Liver (tissue), 9 donors: ENCODE data around the gene EML6. TPM values are rescaled to one million over a fixed set of nuclear protein-coding genes. Genes with fewer than 3 reads are reported as not detected.

ENCODE experiments used
- DNase-seq: peaks from one replicate; pipeline ENCODE4 v3.0.0-alpha.2; 2017; ENCODE audit warnings: low spot score
- H3K27ac ChIP-seq, 2 donors: one replicate each; pipeline ENCODE4 v1.7.0; 2013; ENCODE audit warnings: inconsistent platforms in 2 of 2, low read length in 2 of 2, control low read depth in 1 of 2, low read depth in 1 of 2, mild to moderate bottlenecking in 1 of 2
- H3K27me3 ChIP-seq, 4 donors: one replicate each; pipeline versions ENCODE4 v1.6.1 to v1.7.0; 2013; ENCODE audit warnings: low read length in 3 of 4, inconsistent platforms in 1 of 4, mild to moderate bottlenecking in 1 of 4, moderate library complexity in 1 of 4; ENCODE audit not compliant: control insufficient read depth in 4 of 4, insufficient read depth in 4 of 4
- H3K36me3 ChIP-seq, 4 donors: one replicate each; pipeline versions ENCODE4 v1.6.1 to v1.7.0; 2013; ENCODE audit warnings: low read length in 3 of 4, mild to moderate bottlenecking in 3 of 4, low read depth in 1 of 4, moderate library complexity in 1 of 4; ENCODE audit not compliant: control insufficient read depth in 4 of 4, insufficient read depth in 3 of 4
- H3K4me1 ChIP-seq, 4 donors: one replicate each; pipeline versions ENCODE4 v1.6.1 to v1.7.0; 2013; ENCODE audit warnings: low read length in 3 of 4, mild to moderate bottlenecking in 3 of 4, moderate library complexity in 1 of 4; ENCODE audit not compliant: control insufficient read depth in 4 of 4, insufficient read depth in 4 of 4
- H3K4me3 ChIP-seq, 3 donors: one replicate each; pipeline versions ENCODE4 v1.6.1 to v1.7.0; 2013; ENCODE audit warnings: low read length in 3 of 3, control low read depth in 1 of 3, low read depth in 1 of 3, mild to moderate bottlenecking in 1 of 3
- H3K9ac ChIP-seq, 2 donors: one replicate each; pipeline ENCODE4 v1.7.0; 2013; ENCODE audit warnings: low read length in 2 of 2, mild to moderate bottlenecking in 2 of 2, moderate library complexity in 2 of 2, control low read depth in 1 of 2, low read depth in 1 of 2
- H3K9me3 ChIP-seq, 4 donors: one replicate each; pipeline versions ENCODE4 v1.6.1 to v1.7.0; 2013; ENCODE audit warnings: low read length in 3 of 4; ENCODE audit not compliant: control insufficient read depth in 4 of 4
- EGR1 ChIP-seq, 2 donors: IDR thresholded peaks; 2 replicates each; pipeline ENCODE4 v1.6.1; 2016 to 2018; ENCODE audit warnings: antibody characterized with exemption in 2 of 2, low read depth in 2 of 2
- FOXA1 ChIP-seq: IDR thresholded peaks from 2 replicates; pipeline ENCODE4 v1.6.1; 2016; ENCODE audit warnings: antibody characterized with exemption
- FOXA2 ChIP-seq: IDR thresholded peaks from 2 replicates; pipeline ENCODE4 v1.6.1; 2016; ENCODE audit warnings: antibody characterized with exemption
- GABPA ChIP-seq, 2 donors: IDR thresholded peaks in 1 of 2; conservative IDR thresholded peaks in 1 of 2; 2 replicates each; pipeline ENCODE4 v1.6.1; 2016; ENCODE audit warnings: antibody characterized with exemption in 2 of 2, mild to moderate bottlenecking in 1 of 2, moderate library complexity in 1 of 2
- HNF4A ChIP-seq, 2 donors: conservative IDR thresholded peaks; 2 replicates each; pipeline ENCODE4 v1.6.1; 2016; ENCODE audit warnings: antibody characterized with exemption in 2 of 2, mild to moderate bottlenecking in 2 of 2
- HNF4G ChIP-seq: IDR thresholded peaks from 2 replicates; pipeline ENCODE4 v1.6.1; 2016; ENCODE audit warnings: antibody characterized with exemption
- JUND ChIP-seq, 2 donors: IDR thresholded peaks; 2 replicates each; pipeline ENCODE4 v1.6.1; 2016; ENCODE audit warnings: antibody characterized with exemption in 2 of 2
- NR2F2 ChIP-seq: IDR thresholded peaks from 2 replicates; pipeline ENCODE4 v1.6.1; 2016; ENCODE audit warnings: antibody characterized with exemption
- RAD21 ChIP-seq, 2 donors: IDR thresholded peaks; 2 replicates each; pipeline ENCODE4 v1.6.1; 2016; ENCODE audit warnings: antibody characterized with exemption in 2 of 2, mild to moderate bottlenecking in 2 of 2
- RXRA ChIP-seq, 2 donors: IDR thresholded peaks; 2 replicates each; pipeline ENCODE4 v1.6.1; 2017 to 2018; ENCODE audit warnings: antibody characterized with exemption in 2 of 2, mild to moderate bottlenecking in 1 of 2
- SP1 ChIP-seq: IDR thresholded peaks from 2 replicates; pipeline ENCODE4 v1.6.1; 2018; ENCODE audit warnings: antibody characterized with exemption, mild to moderate bottlenecking
- TAF1 ChIP-seq: conservative IDR thresholded peaks from 2 replicates; pipeline ENCODE4 v1.6.1; 2016; ENCODE audit warnings: antibody characterized with exemption, mild to moderate bottlenecking
- YY1 ChIP-seq: IDR thresholded peaks from 2 replicates; pipeline ENCODE4 v1.6.1; 2016; ENCODE audit warnings: antibody characterized with exemption, mild to moderate bottlenecking
- WGBS: extraction: QIAGEN DNeasy Blood & Tissue Kit; methylation state at CpG from one replicate; pipeline ENCODE4 v1.1.7; 2013; 5-methylcytosine and 5-hydroxymethylcytosine counted together
- polyA plus RNA-seq, 2 donors: library from polyadenylated mRNA; stranded (reverse) in 1 of 2; unstranded in 1 of 2; fragments of 200-250 nt in 1 of 2; fragments of >200 nt in 1 of 2; fragmentation: Nextera tagmentation in 1 of 2; extraction: Ambion mirVana in 1 of 2; gene quantifications; one replicate each; pipeline versions ENCODE4 v1.2.1 to v1.2.3, GENCODE V29; 2013 to 2015
- total RNA-seq, 2 donors: library from RNA; depleted of rRNA; stranded (reverse); fragments of >200 nt; gene quantifications; one replicate each; pipeline ENCODE4 v1.2.3, GENCODE V29; 2014
- TF ChIP-seq, protein P1 (sequence below): IDR thresholded peaks from 2 replicates; pipeline ENCODE4 v1.6.1; 2016; ENCODE audit warnings: antibody characterized with exemption
- TF ChIP-seq, protein P2 (sequence below): fragments of 150-350 bp; IDR thresholded peaks from 2 replicates; pipeline ENCODE4 v1.5.1; 2017; ENCODE audit warnings: improper control_type of control experiment, low read depth, low read length; ENCODE audit not compliant: missing input control
- TF ChIP-seq, protein P3 (sequence below): IDR thresholded peaks from 2 replicates; pipeline ENCODE4 v1.6.1; 2016; ENCODE audit warnings: antibody characterized with exemption, mild to moderate bottlenecking
- TF ChIP-seq, protein P4 (sequence below): IDR thresholded peaks from 2 replicates; pipeline ENCODE4 v1.6.1; 2016; ENCODE audit warnings: antibody characterized with exemption
- TF ChIP-seq, protein P5 (sequence below): IDR thresholded peaks from 2 replicates; pipeline ENCODE4 v1.6.1; 2016; ENCODE audit warnings: antibody characterized with exemption
- donor health status: healthy.
- donor health status: healthy.
- donor health status: healthy.
- donor health status: healthy.
- donor health status: healthy.

EML6 gene
- total and polyA plus RNA-seq, 4 donors, result 0.33 to 3.0 (median 1.4) TPM

DNA sequence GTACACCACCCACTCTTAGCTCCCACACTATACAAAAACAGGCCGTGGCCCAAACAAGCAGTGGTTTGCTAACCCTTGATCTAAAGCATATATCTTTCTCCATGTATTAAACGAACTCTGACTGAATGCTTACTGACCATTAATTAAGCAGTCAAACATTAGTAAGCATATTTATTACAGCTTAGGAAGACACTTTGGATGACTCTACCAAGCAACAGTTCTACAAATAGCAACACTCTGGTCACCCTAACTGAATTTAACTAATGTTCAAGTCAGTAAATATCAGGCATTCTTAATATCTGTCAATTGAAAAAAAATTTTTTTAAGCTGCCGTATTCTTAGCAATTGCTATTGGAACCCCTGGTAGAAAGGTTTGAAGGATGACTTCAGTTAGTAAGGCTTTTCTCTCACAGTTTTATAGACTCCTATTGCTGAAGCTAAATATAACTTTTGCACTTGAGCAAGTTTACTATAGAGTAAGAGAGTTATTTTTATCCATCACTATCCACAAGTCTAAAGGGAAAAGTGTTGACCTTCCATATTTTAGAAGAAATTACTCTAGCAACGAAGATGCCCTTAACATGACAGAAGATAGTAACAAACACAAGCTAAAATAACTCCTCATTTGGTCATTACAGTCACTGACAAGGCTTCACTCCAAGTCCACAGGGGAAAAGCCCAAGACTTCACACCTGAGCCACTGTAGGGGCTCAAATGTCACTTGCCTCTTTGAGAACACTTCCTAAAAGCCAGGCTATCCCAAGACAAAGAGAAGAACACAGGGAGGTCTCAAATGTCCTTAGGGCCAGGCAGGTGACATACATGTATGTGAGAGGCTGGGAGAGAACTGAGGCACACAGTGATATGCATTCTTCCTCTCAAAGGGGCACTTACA is 252.4 kb downstream of the EML6 start:
- peaks cover 5 to 22% (median 9%) of the 10 kb centered on the region in 4 donors for H3K4me1 ChIP-seq
- H3K9ac ChIP-seq, result no peak overlapping the region
- DNase-seq, result no peak
- no peak overlapping the region for H3K27ac ChIP-seq
- no peak for TF ChIP-seq YY1
- TF ChIP-seq, protein P1, sequence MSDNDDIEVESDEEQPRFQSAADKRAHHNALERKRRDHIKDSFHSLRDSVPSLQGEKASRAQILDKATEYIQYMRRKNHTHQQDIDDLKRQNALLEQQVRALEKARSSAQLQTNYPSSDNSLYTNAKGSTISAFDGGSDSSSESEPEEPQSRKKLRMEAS, result no peak
- TF ChIP-seq GABPA (IDR thresholded peaks at IDR 0.05 in 1 of 2, conservative IDR thresholded peaks at IDR 0.05 in 1 of 2), result no peak
- TF ChIP-seq, protein P2, sequence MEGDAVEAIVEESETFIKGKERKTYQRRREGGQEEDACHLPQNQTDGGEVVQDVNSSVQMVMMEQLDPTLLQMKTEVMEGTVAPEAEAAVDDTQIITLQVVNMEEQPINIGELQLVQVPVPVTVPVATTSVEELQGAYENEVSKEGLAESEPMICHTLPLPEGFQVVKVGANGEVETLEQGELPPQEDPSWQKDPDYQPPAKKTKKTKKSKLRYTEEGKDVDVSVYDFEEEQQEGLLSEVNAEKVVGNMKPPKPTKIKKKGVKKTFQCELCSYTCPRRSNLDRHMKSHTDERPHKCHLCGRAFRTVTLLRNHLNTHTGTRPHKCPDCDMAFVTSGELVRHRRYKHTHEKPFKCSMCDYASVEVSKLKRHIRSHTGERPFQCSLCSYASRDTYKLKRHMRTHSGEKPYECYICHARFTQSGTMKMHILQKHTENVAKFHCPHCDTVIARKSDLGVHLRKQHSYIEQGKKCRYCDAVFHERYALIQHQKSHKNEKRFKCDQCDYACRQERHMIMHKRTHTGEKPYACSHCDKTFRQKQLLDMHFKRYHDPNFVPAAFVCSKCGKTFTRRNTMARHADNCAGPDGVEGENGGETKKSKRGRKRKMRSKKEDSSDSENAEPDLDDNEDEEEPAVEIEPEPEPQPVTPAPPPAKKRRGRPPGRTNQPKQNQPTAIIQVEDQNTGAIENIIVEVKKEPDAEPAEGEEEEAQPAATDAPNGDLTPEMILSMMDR, result no peak
- TF ChIP-seq, protein P3, sequence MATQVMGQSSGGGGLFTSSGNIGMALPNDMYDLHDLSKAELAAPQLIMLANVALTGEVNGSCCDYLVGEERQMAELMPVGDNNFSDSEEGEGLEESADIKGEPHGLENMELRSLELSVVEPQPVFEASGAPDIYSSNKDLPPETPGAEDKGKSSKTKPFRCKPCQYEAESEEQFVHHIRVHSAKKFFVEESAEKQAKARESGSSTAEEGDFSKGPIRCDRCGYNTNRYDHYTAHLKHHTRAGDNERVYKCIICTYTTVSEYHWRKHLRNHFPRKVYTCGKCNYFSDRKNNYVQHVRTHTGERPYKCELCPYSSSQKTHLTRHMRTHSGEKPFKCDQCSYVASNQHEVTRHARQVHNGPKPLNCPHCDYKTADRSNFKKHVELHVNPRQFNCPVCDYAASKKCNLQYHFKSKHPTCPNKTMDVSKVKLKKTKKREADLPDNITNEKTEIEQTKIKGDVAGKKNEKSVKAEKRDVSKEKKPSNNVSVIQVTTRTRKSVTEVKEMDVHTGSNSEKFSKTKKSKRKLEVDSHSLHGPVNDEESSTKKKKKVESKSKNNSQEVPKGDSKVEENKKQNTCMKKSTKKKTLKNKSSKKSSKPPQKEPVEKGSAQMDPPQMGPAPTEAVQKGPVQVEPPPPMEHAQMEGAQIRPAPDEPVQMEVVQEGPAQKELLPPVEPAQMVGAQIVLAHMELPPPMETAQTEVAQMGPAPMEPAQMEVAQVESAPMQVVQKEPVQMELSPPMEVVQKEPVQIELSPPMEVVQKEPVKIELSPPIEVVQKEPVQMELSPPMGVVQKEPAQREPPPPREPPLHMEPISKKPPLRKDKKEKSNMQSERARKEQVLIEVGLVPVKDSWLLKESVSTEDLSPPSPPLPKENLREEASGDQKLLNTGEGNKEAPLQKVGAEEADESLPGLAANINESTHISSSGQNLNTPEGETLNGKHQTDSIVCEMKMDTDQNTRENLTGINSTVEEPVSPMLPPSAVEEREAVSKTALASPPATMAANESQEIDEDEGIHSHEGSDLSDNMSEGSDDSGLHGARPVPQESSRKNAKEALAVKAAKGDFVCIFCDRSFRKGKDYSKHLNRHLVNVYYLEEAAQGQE, result no peak
- TF ChIP-seq EGR1 (IDR thresholded peaks at IDR 0.05; ENCODE audit: low read depth in 2 of 2), result no peak
- TF ChIP-seq FOXA2, result no peak
- TF ChIP-seq FOXA1, result no peak
- no peak for TF ChIP-seq JUND (IDR thresholded peaks at IDR 0.05)
- TF ChIP-seq RXRA (IDR thresholded peaks at IDR 0.05), result no peak
- TF ChIP-seq, protein P4, sequence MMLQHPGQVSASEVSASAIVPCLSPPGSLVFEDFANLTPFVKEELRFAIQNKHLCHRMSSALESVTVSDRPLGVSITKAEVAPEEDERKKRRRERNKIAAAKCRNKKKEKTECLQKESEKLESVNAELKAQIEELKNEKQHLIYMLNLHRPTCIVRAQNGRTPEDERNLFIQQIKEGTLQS, result no peak
- TF ChIP-seq TAF1, result no peak
- no peak for TF ChIP-seq RAD21 (IDR thresholded peaks at IDR 0.05)
- TF ChIP-seq SP1, result no peak
- no peak for TF ChIP-seq NR2F2
- TF ChIP-seq, protein P5, sequence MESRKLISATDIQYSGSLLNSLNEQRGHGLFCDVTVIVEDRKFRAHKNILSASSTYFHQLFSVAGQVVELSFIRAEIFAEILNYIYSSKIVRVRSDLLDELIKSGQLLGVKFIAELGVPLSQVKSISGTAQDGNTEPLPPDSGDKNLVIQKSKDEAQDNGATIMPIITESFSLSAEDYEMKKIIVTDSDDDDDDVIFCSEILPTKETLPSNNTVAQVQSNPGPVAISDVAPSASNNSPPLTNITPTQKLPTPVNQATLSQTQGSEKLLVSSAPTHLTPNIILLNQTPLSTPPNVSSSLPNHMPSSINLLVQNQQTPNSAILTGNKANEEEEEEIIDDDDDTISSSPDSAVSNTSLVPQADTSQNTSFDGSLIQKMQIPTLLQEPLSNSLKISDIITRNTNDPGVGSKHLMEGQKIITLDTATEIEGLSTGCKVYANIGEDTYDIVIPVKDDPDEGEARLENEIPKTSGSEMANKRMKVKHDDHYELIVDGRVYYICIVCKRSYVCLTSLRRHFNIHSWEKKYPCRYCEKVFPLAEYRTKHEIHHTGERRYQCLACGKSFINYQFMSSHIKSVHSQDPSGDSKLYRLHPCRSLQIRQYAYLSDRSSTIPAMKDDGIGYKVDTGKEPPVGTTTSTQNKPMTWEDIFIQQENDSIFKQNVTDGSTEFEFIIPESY, result no peak
- no peak for TF ChIP-seq HNF4G
- TF ChIP-seq HNF4A (conservative IDR thresholded peaks at IDR 0.05), result no peak
- H3K9me3 ChIP-seq, result no peaks in the 10 kb centered on the region
- WGBS, result 89% methylated on average over 4 of the region's 4 CpGs
- H3K27me3 ChIP-seq, result no peaks in the 10 kb centered on the region
- peaks cover 0 to 17% (median 11%) of the 10 kb centered on the region in 4 donors for H3K36me3 ChIP-seq
- no peak overlapping the region for H3K4me3 ChIP-seq
